NCI-H2196 (cell line): ENCODE measurements around the gene IL1R1.
"Not testable (repeated sequence)": the region's sequence is repeated elsewhere in the genome, so short reads cannot be mapped to it uniquely, and the experiment has no call there.

ENCODE experiments used
- DNase-seq: peaks from one replicate; lab custom pipeline; 2025; ENCODE audit not compliant: unreplicated experiment; lab: John Stamatoyannopoulos, UW

The IL1R1 gene

GRCh38 chr2:102110596-102111334, 31.8 kb upstream of the IL1R1 start:
- DNase-seq, result no peak

- DNase-seq, result no peak
These were observed 30.7 kb upstream of the IL1R1 start for GRCh38 chr2:102111823-102112222.

GRCh38 chr2:102112271-102112670, 30.3 kb upstream of the IL1R1 start:
- no peak for DNase-seq

- DNase-seq, result no peak
These were observed 29.6 kb upstream of the IL1R1 start for GRCh38 chr2:102112692-102113665.

GRCh38 chr2:102114290-102114721, 28.2 kb upstream of the IL1R1 start:
- DNase-seq, result no peak

- DNase-seq, result no peak
These were observed 27.6 kb upstream of the IL1R1 start for GRCh38 chr2:102114851-102115497.

GRCh38 chr2:102116630-102117471, 25.7 kb upstream of the IL1R1 start:
- DNase-seq, result no peak

GRCh38 chr2:102117472-102117858, 25.1 kb upstream of the IL1R1 start:
- no peak for DNase-seq

- no peak for DNase-seq
These were observed 23.3 kb upstream of the IL1R1 start for GRCh38 chr2:102119255-102119654.

- no peak for DNase-seq
These were observed 22.3 kb upstream of the IL1R1 start for GRCh38 chr2:102120261-102120660.

- DNase-seq, result no peak
These were observed 21.8 kb upstream of the IL1R1 start for GRCh38 chr2:102120701-102121159.

- DNase-seq, result no peak
These were observed 20.4 kb upstream of the IL1R1 start for GRCh38 chr2:102122115-102122514.

GRCh38 chr2:102122909-102123308, 19.6 kb upstream of the IL1R1 start:
- DNase-seq, result no peak

GRCh38 chr2:102124421-102124820, 18.1 kb upstream of the IL1R1 start:
- DNase-seq, result not testable (repeated sequence)

GRCh38 chr2:102126169-102126568, 16.4 kb upstream of the IL1R1 start:
- no peak for DNase-seq

- DNase-seq, result no peak
These were observed 15.9 kb upstream of the IL1R1 start for GRCh38 chr2:102126660-102127059.

GRCh38 chr2:102129082-102129481, 13.5 kb upstream of the IL1R1 start:
- no peak for DNase-seq

- no peak for DNase-seq
These were observed 12.4 kb upstream of the IL1R1 start for GRCh38 chr2:102129951-102130646.

- no peak for DNase-seq
These were observed 11.9 kb upstream of the IL1R1 start for GRCh38 chr2:102130647-102130991.

GRCh38 chr2:102131564-102131963, 11.0 kb upstream of the IL1R1 start:
- no peak for DNase-seq
